Amniotic stem cell (primary cell): ENCODE data around the gene FAM227B.

Source experiments
- DNase-seq: peaks from one replicate; lab custom pipeline; 2025; lab: John Stamatoyannopoulos, UW

Gene FAM227B

GRCh38 chr15:49293941-49294340 is 326.7 kb downstream of the FAM227B start:
- DNase-seq: no peak

DNA sequence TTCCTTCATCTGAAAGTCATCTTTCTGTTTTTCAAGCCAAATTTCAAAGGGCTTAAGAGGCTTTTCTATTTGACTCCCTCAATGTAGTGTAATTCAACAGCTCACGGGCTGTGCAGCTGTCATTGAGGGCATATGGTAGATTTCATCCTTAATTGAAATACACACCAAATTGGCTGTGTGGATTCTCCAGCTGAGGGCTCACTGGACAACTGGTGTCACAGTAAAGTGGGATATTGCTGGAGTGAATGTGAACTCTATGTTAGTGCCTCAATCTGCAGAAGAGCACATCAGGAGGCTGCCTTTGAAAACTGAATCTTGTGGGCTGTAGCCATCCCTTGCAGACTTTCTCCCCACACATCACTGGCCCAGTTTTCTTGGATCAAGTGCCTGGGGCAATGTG is 330.4 kb downstream of the FAM227B start:
- DNase-seq: no peak

GRCh38 chr15:49288391-49288790 is 332.2 kb downstream of the FAM227B start:
- DNase-seq: no peak

- no peak for DNase-seq
Observed at GRCh38 chr15:49287481-49287880, 333.1 kb downstream of the FAM227B start.

DNA sequence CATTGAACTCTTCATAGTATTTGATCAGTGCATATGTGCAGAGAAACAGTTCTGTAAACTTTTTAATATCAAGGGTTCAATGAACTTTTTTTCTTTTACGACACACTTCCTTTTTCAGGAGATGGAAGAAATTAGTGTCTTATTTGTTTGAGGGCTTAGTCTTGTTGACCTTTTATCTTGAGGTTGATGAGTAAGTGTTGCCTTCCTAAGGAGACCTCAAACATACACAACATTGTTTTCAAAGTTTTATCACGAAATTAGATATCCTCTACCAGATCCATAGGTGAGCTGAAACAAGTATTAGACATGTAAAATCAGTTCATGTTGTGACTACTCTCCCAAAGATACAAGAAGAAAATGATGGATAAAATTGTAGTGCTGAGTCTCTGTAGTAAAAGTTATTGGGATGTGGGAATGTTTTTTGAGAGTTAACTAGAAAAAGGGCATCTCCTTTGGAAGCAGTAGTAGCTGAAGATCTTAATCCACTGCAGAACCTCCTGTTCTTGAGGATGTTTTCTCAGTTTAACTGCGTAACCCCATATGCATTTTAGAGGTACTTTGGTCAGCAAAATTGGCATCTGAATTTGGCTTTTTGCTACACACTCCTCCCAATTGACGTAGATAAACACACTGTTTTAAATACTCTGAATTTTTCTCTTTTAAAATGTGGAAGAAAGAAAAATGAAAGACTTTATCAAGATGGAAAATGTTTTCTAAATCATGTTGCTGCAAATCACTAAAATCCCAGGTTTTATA is 333.8 kb downstream of the FAM227B start:
- no peak for DNase-seq

DNA sequence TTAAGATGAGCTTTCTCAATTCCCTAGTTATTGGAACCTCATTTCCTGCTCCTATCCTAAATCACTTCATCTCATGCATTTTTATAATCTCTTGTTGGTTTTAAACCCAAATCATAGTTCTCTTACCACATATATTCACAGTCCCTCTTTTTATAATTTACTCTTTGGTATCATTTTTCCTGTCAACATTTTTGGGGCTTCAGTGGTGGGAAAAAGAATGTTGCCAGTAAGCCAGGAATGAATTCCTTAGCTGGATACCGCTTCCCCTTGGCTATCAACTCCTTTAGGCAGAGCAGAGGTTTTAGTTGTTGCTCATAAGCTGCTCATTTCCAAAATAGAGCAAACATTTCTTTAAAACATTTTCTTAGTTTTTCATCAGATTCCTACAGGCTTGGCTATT is 338.3 kb downstream of the FAM227B start:
- peak; percentile 12 for DNase-seq

DNA sequence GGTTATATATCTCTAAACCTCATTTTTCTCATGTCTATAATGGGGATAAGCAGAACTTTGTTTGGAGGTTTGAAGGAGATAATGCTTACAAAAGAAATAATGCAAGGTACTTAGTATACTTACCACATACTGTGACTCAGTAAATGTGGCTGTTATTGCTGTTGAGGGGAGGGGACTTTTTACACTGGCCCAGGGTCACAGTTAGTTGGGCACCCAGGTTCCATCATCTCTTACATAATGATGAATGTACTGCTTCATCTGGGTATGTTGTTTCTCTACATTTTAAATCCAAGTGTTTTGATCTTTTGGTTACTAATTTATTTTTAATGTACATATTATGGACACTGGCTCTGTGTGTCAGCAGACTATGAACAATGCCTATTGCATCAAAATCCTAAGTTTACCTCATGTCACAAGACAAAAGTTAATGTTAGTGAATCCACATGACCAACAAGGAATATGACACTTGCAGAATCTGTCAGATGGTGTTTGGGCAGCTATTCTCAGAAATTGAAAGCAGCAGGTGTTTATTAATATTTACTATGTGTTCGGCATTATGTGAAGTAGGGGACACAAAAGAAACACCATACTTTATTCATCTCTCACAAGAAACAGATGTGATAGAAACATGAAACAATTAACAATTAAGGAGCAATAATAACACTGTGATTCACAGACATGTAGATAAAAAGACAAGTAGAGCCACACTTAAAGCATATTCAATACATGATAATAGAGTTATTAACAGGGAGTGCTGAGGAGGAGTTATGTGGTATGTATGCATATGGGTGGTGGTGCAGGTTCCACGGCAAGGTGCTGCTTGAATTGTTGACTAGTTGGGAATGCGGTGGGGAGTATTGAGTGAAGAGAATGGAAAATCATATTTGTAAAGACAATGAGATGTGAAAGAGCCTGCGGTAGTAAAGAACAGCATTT is 340.8 kb downstream of the FAM227B start:
- no peak for DNase-seq

DNA sequence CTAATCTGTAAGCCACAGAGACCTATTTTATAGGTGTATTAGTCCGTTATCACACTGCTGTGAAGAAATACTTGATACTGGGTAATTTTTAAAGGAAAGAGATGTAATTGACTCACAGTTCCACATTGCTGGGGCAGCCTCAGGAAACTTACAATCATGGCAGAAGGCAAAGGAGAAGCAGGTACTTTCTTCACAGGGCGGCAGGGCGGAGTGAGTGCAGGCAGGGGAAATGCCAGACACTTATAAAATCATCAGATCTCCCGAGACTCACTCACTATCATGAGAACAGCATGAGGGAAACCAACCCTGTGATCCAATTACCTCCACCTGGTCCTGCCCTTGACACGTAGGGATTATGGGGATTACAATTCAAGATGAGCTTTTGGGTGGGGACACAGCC is 341.9 kb downstream of the FAM227B start:
- no peak for DNase-seq
